ENCODE data around the gene RANBP9. TPM values are rescaled to one million over a fixed set of nuclear protein-coding genes. Genes with fewer than 3 reads are reported as not detected.

Gene RANBP9
- total RNA-seq, 1 donor from 2014 or later = 33.2 TPM

DNA sequence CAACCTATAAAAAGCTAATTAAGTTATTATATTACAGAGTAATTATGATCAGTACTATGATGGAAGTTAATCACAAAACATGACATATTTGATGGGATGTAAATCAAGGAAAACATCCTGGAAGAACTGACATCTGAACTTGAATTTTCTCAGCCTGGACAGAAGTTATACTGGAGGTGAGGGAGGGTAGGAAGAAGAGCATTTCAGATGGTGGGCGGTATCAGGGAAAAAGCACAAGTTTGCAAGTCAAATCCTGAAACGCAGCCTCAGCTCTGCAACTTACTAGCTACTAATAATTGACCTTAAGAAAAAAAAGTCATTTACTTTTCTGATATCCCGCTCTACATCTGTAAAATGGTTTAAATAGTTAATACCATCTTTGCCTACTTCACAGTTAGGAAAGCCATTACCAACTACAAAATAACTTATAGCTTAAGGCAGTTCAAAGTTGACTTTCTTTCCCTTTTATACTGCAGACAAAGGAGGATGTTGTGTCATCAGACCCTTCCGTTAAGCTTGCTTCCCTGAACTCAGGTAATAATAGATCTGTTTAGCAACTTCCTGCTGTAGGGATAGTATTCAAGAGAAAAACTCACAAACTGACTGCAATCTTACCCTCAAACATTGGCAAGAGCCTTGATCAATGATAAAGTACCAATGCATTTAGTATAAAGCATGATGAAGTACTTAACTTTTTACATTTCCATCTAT lies 75.5 kb downstream of the RANBP9 start:
- peaks cover 61% of the 10 kb centered on the region for H3K36me3 ChIP-seq
- H3K9me3 ChIP-seq (replicated peaks) = no peaks in the 10 kb centered on the region
- no peaks in the 10 kb centered on the region for H3K4me1 ChIP-seq
- H3K27me3 ChIP-seq (ENCODE audit: low read depth) = no peaks in the 10 kb centered on the region
- TF ChIP-seq, protein P1, sequence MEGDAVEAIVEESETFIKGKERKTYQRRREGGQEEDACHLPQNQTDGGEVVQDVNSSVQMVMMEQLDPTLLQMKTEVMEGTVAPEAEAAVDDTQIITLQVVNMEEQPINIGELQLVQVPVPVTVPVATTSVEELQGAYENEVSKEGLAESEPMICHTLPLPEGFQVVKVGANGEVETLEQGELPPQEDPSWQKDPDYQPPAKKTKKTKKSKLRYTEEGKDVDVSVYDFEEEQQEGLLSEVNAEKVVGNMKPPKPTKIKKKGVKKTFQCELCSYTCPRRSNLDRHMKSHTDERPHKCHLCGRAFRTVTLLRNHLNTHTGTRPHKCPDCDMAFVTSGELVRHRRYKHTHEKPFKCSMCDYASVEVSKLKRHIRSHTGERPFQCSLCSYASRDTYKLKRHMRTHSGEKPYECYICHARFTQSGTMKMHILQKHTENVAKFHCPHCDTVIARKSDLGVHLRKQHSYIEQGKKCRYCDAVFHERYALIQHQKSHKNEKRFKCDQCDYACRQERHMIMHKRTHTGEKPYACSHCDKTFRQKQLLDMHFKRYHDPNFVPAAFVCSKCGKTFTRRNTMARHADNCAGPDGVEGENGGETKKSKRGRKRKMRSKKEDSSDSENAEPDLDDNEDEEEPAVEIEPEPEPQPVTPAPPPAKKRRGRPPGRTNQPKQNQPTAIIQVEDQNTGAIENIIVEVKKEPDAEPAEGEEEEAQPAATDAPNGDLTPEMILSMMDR (IDR thresholded peaks at IDR 0.05; ENCODE audit: borderline replicate concordance) = no peak
- no peak overlapping the region for H3K27ac ChIP-seq (replicated peaks)
- H3K4me3 ChIP-seq = no peak overlapping the region
- DNase-seq = no peak
- intact Hi-C loops (cut with micrococcal nuclease) = no loop called here

DNA sequence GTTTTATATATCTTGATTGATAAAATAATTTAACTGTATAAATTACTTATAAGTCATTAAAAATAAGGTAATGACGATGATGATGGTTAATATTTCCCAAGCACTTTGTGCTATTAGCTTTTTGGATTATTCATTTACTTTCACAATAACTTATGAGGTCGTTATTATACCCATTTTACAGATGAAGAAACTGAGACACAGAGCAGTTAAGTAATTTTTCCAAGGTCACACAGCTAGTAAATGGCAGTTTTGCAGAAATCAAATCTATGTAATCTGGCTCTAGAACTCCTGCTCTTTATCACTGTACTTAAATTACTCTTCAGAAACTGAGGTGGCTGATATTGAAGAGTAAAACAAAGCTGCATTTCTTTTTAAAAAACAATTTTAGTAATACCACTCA lies 78.3 kb downstream of the RANBP9 start:
- intact Hi-C loops (cut with micrococcal nuclease) = no loop called here
- H3K36me3 ChIP-seq = peaks cover 60% of the 10 kb centered on the region

DNA sequence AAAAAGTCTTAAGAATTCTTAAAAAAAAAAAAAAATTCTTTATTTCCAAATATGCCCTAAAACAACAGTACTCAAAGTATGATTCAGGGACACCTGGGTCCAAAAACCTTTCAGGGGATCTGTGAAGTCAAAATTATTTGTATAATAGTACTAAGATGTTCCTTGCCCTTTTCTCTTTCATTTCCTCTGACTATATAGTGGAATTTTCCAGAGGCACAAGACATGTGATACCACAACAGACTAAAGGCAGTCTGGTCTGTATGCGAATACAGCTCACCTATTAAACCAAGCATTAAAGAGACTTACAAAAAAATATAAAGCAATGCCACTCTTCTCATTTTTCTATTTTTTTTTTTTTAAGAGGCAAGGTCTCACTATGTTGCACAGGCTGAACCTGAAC lies 81.1 kb downstream of the RANBP9 start:
- no peaks in the 10 kb centered on the region for H3K4me1 ChIP-seq
- no peak overlapping the region for H3K4me3 ChIP-seq
- DNase-seq = no peak
- H3K27me3 ChIP-seq (ENCODE audit: low read depth) = no peaks in the 10 kb centered on the region
- H3K27ac ChIP-seq (replicated peaks) = no peak overlapping the region
- peaks cover 56% of the 10 kb centered on the region for H3K36me3 ChIP-seq
- H3K9me3 ChIP-seq (replicated peaks) = no peaks in the 10 kb centered on the region
- TF ChIP-seq, protein P1 (IDR thresholded peaks at IDR 0.05; ENCODE audit: borderline replicate concordance) = no peak
- intact Hi-C loops (cut with micrococcal nuclease) = no loop called here

More for the DNA sequence above, 78.3 kb downstream of the RANBP9 start:
- Histone ChIP-seq H3K4me1 (no peaks in the 10 kb centered on the region), H3K27ac (replicated peaks) (no peak overlapping the region), H3K4me3 (no peak overlapping the region), H3K9me3 (replicated peaks) (no peaks in the 10 kb centered on the region), H3K27me3 (ENCODE audit: low read depth) (no peaks in the 10 kb centered on the region)
- DNase-seq = no peak
- TF ChIP-seq, protein P1 (IDR thresholded peaks at IDR 0.05; ENCODE audit: borderline replicate concordance) = no peak

DNA sequence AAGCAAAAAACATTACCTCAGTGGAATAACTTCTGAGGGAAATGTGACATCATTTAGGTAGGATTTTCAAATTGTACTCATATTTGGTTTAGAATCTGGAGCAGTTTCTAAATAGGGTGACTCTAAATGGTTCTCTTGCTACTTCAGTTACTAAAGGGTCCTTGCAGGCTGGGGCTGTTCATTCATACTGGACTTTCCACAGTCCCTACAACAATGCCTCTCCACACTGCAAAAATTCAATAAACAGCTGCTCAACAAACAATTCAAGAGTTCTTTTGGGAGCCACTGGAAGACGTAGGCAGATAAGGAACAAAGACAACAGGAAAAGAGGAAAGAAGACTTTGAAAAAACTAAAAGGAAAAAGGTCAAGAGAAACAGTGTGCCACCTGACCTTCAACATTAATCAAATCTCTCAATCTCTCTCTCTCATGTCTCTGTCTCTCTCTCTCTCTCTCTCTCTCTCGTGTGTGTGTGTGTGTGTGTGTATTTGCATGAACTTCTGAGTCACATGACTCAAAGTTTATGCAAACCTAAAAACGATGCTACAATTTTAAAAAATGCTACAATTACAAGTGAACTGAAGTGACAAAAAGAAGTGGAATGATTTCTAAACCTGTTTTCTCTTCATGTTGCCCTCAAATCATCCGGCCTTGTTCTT lies 82.0 kb downstream of the RANBP9 start:
- Histone ChIP-seq H3K27ac (replicated peaks) (no peak overlapping the region), H3K4me1 (no peaks in the 10 kb centered on the region), H3K27me3 (ENCODE audit: low read depth) (no peaks in the 10 kb centered on the region), H3K36me3 (peaks cover 65% of the 10 kb centered on the region), H3K4me3 (no peak overlapping the region), H3K9me3 (replicated peaks) (no peaks in the 10 kb centered on the region)
- intact Hi-C loops (cut with micrococcal nuclease) = loop anchor here (10.0 kb wide), 1 partner anchor 75 kb away; no protein-coding TSS in a partner anchor
- no peak for DNase-seq
- TF ChIP-seq, protein P1 (IDR thresholded peaks at IDR 0.05; ENCODE audit: borderline replicate concordance) = no peak

DNA sequence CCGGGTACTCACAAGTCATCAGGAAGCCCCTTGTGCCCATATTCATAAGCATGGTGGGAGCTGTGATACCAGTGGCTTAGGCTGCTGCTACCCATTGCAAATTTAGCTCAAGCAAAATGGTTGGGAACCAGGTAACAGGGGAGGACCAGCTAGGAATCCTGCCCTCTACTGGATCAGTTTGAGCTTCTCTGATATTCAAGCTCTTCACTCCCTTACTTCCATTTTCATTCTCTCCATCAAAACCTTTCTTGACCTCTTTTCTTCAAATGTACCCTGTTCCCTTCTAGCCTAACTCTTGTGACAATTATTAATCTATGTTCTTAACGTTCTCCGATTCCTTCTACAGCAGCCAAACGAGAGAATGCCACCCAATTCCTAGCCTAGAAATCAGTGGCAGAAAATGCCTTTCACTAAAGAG lies 86.8 kb downstream of the RANBP9 start:
- TF ChIP-seq, protein P1 (IDR thresholded peaks at IDR 0.05; ENCODE audit: borderline replicate concordance) = peak; percentile 55
- intact Hi-C loops (cut with micrococcal nuclease) = loop anchor here (10.0 kb wide), 1 partner anchor 80 kb away; no protein-coding TSS in a partner anchor
- no peak for DNase-seq
- no peak overlapping the region for H3K27ac ChIP-seq (replicated peaks)
- no peaks in the 10 kb centered on the region for H3K4me1 ChIP-seq
- H3K9me3 ChIP-seq (replicated peaks) = no peaks in the 10 kb centered on the region
- peaks cover 84% of the 10 kb centered on the region for H3K36me3 ChIP-seq
- no peak overlapping the region for H3K4me3 ChIP-seq
- H3K27me3 ChIP-seq (ENCODE audit: low read depth) = no peaks in the 10 kb centered on the region
